Endodermal cell (in vitro differentiated cells): Measurements from ENCODE around the gene PCOLCE2. TPM values are rescaled to one million over a fixed set of nuclear protein-coding genes. Genes with fewer than 3 reads are reported as not detected.

Experiments used
- DNase-seq: peaks from one replicate; pipeline ENCODE4 v3.0.0-alpha.2; 2017
- H3K27ac ChIP-seq: 2 replicates; pipeline ENCODE4 v1.5.1; 2013; ENCODE audit warnings: mild to moderate bottlenecking, low read depth, low read length, moderate library complexity
- H3K27me3 ChIP-seq: 2 replicates; pipeline ENCODE4 v1.6.1; 2013; ENCODE audit warnings: mild to moderate bottlenecking, low read length, moderate library complexity; ENCODE audit not compliant: insufficient read depth, control insufficient read depth, poor library complexity, severe bottlenecking
- H3K36me3 ChIP-seq: 2 replicates; pipeline ENCODE4 v1.7.0; 2013; ENCODE audit warnings: mild to moderate bottlenecking, low read length, moderate library complexity; ENCODE audit not compliant: control insufficient read depth, insufficient read depth
- H3K4me1 ChIP-seq: one replicate; pipeline ENCODE4 v1.7.0; 2013; ENCODE audit warnings: low read length; ENCODE audit not compliant: control insufficient read depth, insufficient read depth
- H3K4me3 ChIP-seq: 2 replicates; pipeline ENCODE4 v1.5.1; 2013; ENCODE audit warnings: mild to moderate bottlenecking, low read length, moderate library complexity
- H3K9ac ChIP-seq: 2 replicates; pipeline ENCODE4 v1.6.1; 2013; ENCODE audit warnings: mild to moderate bottlenecking, low read length, moderate library complexity; ENCODE audit not compliant: poor library complexity, severe bottlenecking; ENCODE audit errors: extremely low read depth
- H3K9me3 ChIP-seq: 2 replicates; pipeline ENCODE4 v1.6.1; 2013; ENCODE audit warnings: mild to moderate bottlenecking, low read length, moderate library complexity; ENCODE audit not compliant: control insufficient read depth
- H3K27ac Mint-ChIP-seq: 2 replicates; pipeline ENCODE4 v1.8.0; 2020; ENCODE audit warnings: mixed read lengths
- H3K27me3 Mint-ChIP-seq: 2 replicates; pipeline ENCODE4 v1.8.0; 2021; ENCODE audit warnings: mild to moderate bottlenecking, mixed read lengths; ENCODE audit not compliant: insufficient read depth
- H3K36me3 Mint-ChIP-seq: 2 replicates; pipeline ENCODE4 v1.8.0; 2020; ENCODE audit warnings: low read depth, mixed read lengths
- H3K4me1 Mint-ChIP-seq: 2 replicates; pipeline ENCODE4 v1.8.0; 2020; ENCODE audit warnings: mixed read lengths
- H3K4me3 Mint-ChIP-seq: 2 replicates; pipeline ENCODE4 v1.8.0; 2020; ENCODE audit warnings: mild to moderate bottlenecking, moderate library complexity, mixed read lengths
- H3K9me3 Mint-ChIP-seq: 2 replicates; pipeline ENCODE4 v1.8.0; 2020; ENCODE audit warnings: mild to moderate bottlenecking, mixed read lengths
- CTCF ChIP-seq: fragments of 200-600 bp; sonication (generic); conservative IDR thresholded peaks from 2 replicates; pipeline ENCODE4 v1.5.0; 2021; ENCODE audit warnings: antibody characterized with exemption, mild to moderate bottlenecking
- WGBS, 2 experiments: methylation state at CpG; one replicate each; pipeline versions ENCODE4 v1.1.5 to v1.1.7; 2013; ENCODE audit warnings: missing lambda C conversion rate in 2 of 2, mixed read lengths in 1 of 2; ENCODE audit not compliant: insufficient coverage in 1 of 2, insufficient read length in 1 of 2; 5-methylcytosine and 5-hydroxymethylcytosine counted together
- total RNA-seq, 2 donors: library from RNA; stranded (reverse); fragmentation: NEBNext Ultra II Directional in 1 of 2; extraction: Animal tissue kit (Norgen Biotek cat#: 25700) in 1 of 2; gene quantifications; 2 replicates in 1 of 2; 3 replicates in 1 of 2; pipeline ENCODE4 v1.2.1, GENCODE V29; 2021

Gene PCOLCE2
- total RNA-seq, 2 donors from 2014 or later, result 17.0 to 18.0 TPM

- H3K36me3 ChIP-seq, result no peaks in the 10 kb centered on the region
- Mint-ChIP-seq H3K4me3 (no peak overlapping the region), H3K27ac (no peak overlapping the region), H3K4me1 (peaks cover 14% of the 10 kb centered on the region), H3K9me3 (peaks cover 3% of the 10 kb centered on the region), H3K36me3 (no peaks in the 10 kb centered on the region), H3K27me3 (peaks cover 12% of the 10 kb centered on the region)
- H3K27me3 ChIP-seq, result peaks cover 14% of the 10 kb centered on the region
- no peak overlapping the region for H3K9ac ChIP-seq
- no peak overlapping the region for H3K4me3 ChIP-seq
- no peaks in the 10 kb centered on the region for H3K9me3 ChIP-seq
- H3K27ac ChIP-seq, result no peak overlapping the region
- no peak for TF ChIP-seq CTCF
- DNase-seq, result no peak
- no peaks in the 10 kb centered on the region for H3K4me1 ChIP-seq
- 94% methylated on average over 2 of the region's 2 CpGs; no CpG with 5 or more reads in 1 of the 2 experiments for WGBS, 2 experiments
These were observed 1.7 kb upstream of the PCOLCE2 start for GRCh38 chr3:142890592-142890991.

DNA sequence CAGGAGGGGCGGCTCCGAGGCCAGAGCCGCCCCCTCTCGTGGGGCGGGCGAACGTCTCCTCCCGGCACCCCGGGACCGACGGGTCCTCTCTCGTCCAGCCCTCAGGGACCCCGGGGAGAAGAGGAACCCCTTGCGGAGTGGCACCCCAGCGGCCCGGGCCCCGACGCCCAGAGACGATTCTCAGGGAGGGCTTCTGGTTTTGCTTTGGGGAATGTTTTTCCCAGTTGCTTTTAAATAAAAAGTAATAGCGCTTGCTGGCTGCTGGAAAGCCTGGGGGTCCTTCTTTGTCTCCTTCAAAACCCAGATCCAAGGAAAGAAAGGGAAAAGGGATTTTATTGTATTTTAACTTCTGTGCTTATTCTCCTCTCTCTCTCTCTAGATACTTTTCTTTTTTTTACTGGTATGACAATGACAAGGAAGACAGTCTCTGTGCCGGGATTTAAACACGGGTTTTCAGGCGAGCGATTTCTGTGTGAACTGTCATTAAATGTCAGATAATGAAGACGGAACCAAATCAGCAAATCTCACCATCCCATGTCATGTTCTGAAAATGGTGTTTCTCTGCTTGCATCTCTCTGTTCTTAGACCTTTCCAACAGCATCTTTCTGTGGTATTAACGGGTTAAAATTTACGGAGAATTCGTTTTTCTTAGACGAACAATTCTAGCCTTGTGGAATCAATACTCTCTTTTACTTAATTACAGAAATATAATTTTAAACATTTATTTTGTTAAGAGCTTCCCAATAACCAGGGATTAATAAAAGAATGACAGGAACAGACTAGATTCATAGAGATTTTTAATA is 530 bp upstream of the PCOLCE2 start:
- H3K9ac ChIP-seq, result peak overlapping the region; percentile 55
- Mint-ChIP-seq H3K27ac (no peak overlapping the region), H3K4me3 (peak overlapping the region; percentile 66), H3K9me3 (no peaks in the 10 kb centered on the region), H3K4me1 (peaks cover 14% of the 10 kb centered on the region), H3K36me3 (no peaks in the 10 kb centered on the region), H3K27me3 (peaks cover 12% of the 10 kb centered on the region)
- peaks cover 14% of the 10 kb centered on the region for H3K27me3 ChIP-seq
- 23 to 25% methylated on average over 13 to 29 of the region's 29 CpGs for WGBS, 2 experiments
- no peaks in the 10 kb centered on the region for H3K4me1 ChIP-seq
- no peak for DNase-seq
- TF ChIP-seq CTCF, result no peak
- peak overlapping the region; percentile 80 for H3K4me3 ChIP-seq
- H3K36me3 ChIP-seq, result no peaks in the 10 kb centered on the region
- no peak overlapping the region for H3K27ac ChIP-seq
- no peaks in the 10 kb centered on the region for H3K9me3 ChIP-seq

DNA sequence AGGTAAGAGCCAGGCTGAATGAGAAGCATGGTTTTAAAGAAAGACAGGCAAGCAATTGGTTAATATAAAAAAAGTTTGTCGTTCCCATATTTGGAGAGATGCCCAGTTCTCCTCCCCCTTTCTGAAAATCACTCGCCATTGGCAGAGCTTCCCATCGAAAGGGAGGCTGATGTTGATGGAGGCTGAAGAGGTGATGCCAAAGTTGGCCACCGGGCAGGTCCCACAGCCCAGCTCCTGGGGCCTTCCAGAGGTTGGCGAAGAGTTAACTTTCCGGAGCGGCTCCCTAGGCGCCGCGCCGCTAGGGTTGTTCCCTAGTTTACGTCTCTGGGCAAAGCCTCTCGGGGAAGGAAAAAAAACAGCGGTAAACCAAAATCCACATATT is 793 bp downstream of the PCOLCE2 start:
- Histone ChIP-seq H3K9ac (peak overlapping the region; percentile 55), H3K27ac (no peak overlapping the region), H3K36me3 (no peaks in the 10 kb centered on the region), H3K27me3 (peaks cover 14% of the 10 kb centered on the region), H3K9me3 (no peaks in the 10 kb centered on the region), H3K4me1 (no peaks in the 10 kb centered on the region), H3K4me3 (peak overlapping the region; percentile 80)
- peak overlapping the region; percentile 78 for H3K27ac Mint-ChIP-seq
- H3K4me3 Mint-ChIP-seq, result peak overlapping the region; percentile 66
- 7 to 8% methylated on average over 4 to 14 of the region's 14 CpGs for WGBS, 2 experiments
- no peaks in the 10 kb centered on the region for H3K9me3 Mint-ChIP-seq
- peak; percentile 68 for TF ChIP-seq CTCF
- no peaks in the 10 kb centered on the region for H3K36me3 Mint-ChIP-seq
- DNase-seq, result no peak
- peaks cover 12% of the 10 kb centered on the region for H3K27me3 Mint-ChIP-seq
- H3K4me1 Mint-ChIP-seq, result peaks cover 14% of the 10 kb centered on the region
